Esophagus squamous epithelium (tissue), 4 donors: ENCODE data around the gene MYBPC3.

Experiments
- POLR2A ChIP-seq, 4 donors: fragments of 450-650 bp; IDR thresholded peaks; one replicate each; pipeline ENCODE4 v1.6.1; 2017; ENCODE audit warnings: antibody characterized with exemption in 4 of 4, mild to moderate bottlenecking in 4 of 4, moderate library complexity in 3 of 4
- TF ChIP-seq, protein P1 (sequence below), 6 experiments: fragments of 450-650 bp in 4 of 6; fragments of 200-600 bp in 2 of 6; sonication (generic) in 2 of 6; IDR thresholded peaks; one replicate each; pipeline ENCODE4 v1.5.1; 2016 to 2019; ENCODE audit warnings: antibody characterized with exemption in 6 of 6, mild to moderate bottlenecking in 4 of 6, moderate library complexity in 4 of 6

DNA sequence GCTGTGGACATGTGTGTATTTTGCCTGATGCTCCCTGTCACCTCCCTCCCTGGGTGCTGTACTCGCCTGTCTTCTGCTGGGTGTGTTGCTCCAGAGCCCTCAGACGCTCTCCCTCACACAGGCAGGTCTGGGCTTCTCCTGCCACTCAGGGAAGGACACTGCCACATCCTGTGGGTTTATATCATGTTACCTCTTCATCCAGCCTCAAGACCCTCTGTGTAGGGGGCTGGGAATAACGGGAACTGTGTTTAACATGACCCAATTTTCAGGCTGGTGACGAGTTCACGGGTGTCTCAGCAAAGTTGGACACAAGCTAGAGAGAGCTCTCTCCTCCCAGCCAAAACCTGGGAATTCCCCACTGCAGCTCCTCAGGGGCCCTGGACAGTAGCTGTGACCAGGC is 24.6 kb downstream of the MYBPC3 start:
- TF ChIP-seq, protein P1, sequence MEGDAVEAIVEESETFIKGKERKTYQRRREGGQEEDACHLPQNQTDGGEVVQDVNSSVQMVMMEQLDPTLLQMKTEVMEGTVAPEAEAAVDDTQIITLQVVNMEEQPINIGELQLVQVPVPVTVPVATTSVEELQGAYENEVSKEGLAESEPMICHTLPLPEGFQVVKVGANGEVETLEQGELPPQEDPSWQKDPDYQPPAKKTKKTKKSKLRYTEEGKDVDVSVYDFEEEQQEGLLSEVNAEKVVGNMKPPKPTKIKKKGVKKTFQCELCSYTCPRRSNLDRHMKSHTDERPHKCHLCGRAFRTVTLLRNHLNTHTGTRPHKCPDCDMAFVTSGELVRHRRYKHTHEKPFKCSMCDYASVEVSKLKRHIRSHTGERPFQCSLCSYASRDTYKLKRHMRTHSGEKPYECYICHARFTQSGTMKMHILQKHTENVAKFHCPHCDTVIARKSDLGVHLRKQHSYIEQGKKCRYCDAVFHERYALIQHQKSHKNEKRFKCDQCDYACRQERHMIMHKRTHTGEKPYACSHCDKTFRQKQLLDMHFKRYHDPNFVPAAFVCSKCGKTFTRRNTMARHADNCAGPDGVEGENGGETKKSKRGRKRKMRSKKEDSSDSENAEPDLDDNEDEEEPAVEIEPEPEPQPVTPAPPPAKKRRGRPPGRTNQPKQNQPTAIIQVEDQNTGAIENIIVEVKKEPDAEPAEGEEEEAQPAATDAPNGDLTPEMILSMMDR (IDR thresholded peaks at IDR 0.05), result no peak
- TF ChIP-seq POLR2A (IDR thresholded peaks at IDR 0.05), result no peak
